ENCODE data around the gene CENPN. TPM values are rescaled to one million over a fixed set of nuclear protein-coding genes. Genes with fewer than 3 reads are reported as not detected.

The CENPN gene
- total and polyA plus RNA-seq, 2 experiments from 2014 or later, result 14.2 to 16.8 TPM

GRCh38 chr16:80982646-80983045, 24.4 kb upstream of the CENPN start:
- Histone ChIP-seq H3K27ac (no peak overlapping the region), H4K20me1 (ENCODE audit: insufficient read depth, poor library complexity, severe bottlenecking) (no peaks in the 10 kb centered on the region), H3K27me3 (no peaks in the 10 kb centered on the region), H3K4me3 (no peak overlapping the region), H3K36me3 (replicated peaks; ENCODE audit: insufficient read depth, low read depth) (no peaks in the 10 kb centered on the region), H3K9me3 (ENCODE audit: low read depth) (no peaks in the 10 kb centered on the region), H2AFZ (no peak overlapping the region), H3K9me2 (replicated peaks; ENCODE audit: insufficient read depth) (no peaks in the 10 kb centered on the region), H3K4me2 (no peak overlapping the region), H3K79me2 (peaks cover 47% of the 10 kb centered on the region), H3K4me1 (ENCODE audit: insufficient read depth) (peaks cover 7% of the 10 kb centered on the region)
- no peak for DNase-seq (ENCODE audit: low spot score)
- WGBS (ENCODE audit: low lambda C conversion rate, missing lambda C conversion rate), result 72% methylated on average over 4 of the region's 4 CpGs
- TF ChIP-seq EZH2 (IDR thresholded peaks at IDR 0.05; ENCODE audit: borderline replicate concordance) (no peak), EZH2phosphoT487 (IDR thresholded peaks at IDR 0.05; ENCODE audit: low read depth, severe bottlenecking, unreplicated experiment) (no peak), CTCF (IDR thresholded peaks at IDR 0.05; ENCODE audit: poor library complexity) (no peak)

GRCh38 chr16:80984124-80984892, 22.7 kb upstream of the CENPN start:
- H3K4me2 ChIP-seq, result no peak overlapping the region
- no peaks in the 10 kb centered on the region for H3K9me2 ChIP-seq (replicated peaks; ENCODE audit: insufficient read depth)
- no peak overlapping the region for H3K4me3 ChIP-seq
- no peaks in the 10 kb centered on the region for H3K36me3 ChIP-seq (replicated peaks; ENCODE audit: insufficient read depth, low read depth)
- no peak for TF ChIP-seq EZH2phosphoT487 (IDR thresholded peaks at IDR 0.05; ENCODE audit: low read depth, severe bottlenecking, unreplicated experiment)
- no peak for TF ChIP-seq EZH2 (IDR thresholded peaks at IDR 0.05; ENCODE audit: borderline replicate concordance)
- TF ChIP-seq CTCF (IDR thresholded peaks at IDR 0.05; ENCODE audit: poor library complexity), result no peak
- peaks cover 7% of the 10 kb centered on the region for H3K4me1 ChIP-seq (ENCODE audit: insufficient read depth)
- peaks cover 55% of the 10 kb centered on the region for H3K79me2 ChIP-seq
- H3K9me3 ChIP-seq (ENCODE audit: low read depth), result no peaks in the 10 kb centered on the region
- H4K20me1 ChIP-seq (ENCODE audit: insufficient read depth, poor library complexity, severe bottlenecking), result no peaks in the 10 kb centered on the region
- no peak overlapping the region for H3K27ac ChIP-seq
- DNase-seq (ENCODE audit: low spot score), result no peak
- no peaks in the 10 kb centered on the region for H3K27me3 ChIP-seq
- H2AFZ ChIP-seq, result no peak overlapping the region
- WGBS (ENCODE audit: low lambda C conversion rate, missing lambda C conversion rate), result 71% methylated on average over 6 of the region's 6 CpGs

GRCh38 chr16:80985611-80986010, 21.4 kb upstream of the CENPN start:
- Histone ChIP-seq H3K4me2 (peak overlapping the region; percentile 53), H3K9me3 (ENCODE audit: low read depth) (no peaks in the 10 kb centered on the region), H3K79me2 (peaks cover 57% of the 10 kb centered on the region)

More at GRCh38 chr16:80985611-80986010, 21.4 kb upstream of the CENPN start:
- Histone ChIP-seq H3K9me2 (replicated peaks; ENCODE audit: insufficient read depth) (no peaks in the 10 kb centered on the region), H3K27ac (peak overlapping the region; percentile 22), H3K4me1 (ENCODE audit: insufficient read depth) (peaks cover 7% of the 10 kb centered on the region), H2AFZ (no peak overlapping the region), H3K4me3 (no peak overlapping the region), H3K36me3 (replicated peaks; ENCODE audit: insufficient read depth, low read depth) (no peaks in the 10 kb centered on the region), H4K20me1 (ENCODE audit: insufficient read depth, poor library complexity, severe bottlenecking) (no peaks in the 10 kb centered on the region), H3K27me3 (no peaks in the 10 kb centered on the region)
- no peak for DNase-seq (ENCODE audit: low spot score)
- TF ChIP-seq EZH2 (IDR thresholded peaks at IDR 0.05; ENCODE audit: borderline replicate concordance) (no peak), EZH2phosphoT487 (IDR thresholded peaks at IDR 0.05; ENCODE audit: low read depth, severe bottlenecking, unreplicated experiment) (no peak), CTCF (IDR thresholded peaks at IDR 0.05; ENCODE audit: poor library complexity) (no peak)
- 49% methylated on average over 2 of the region's 2 CpGs for WGBS (ENCODE audit: low lambda C conversion rate, missing lambda C conversion rate)
